NCI-H2171 treated with DMSO at 0.1 percent for 48 hours (cell line): Measurements from ENCODE around the gene PTPN22.

Experiments
- DNase-seq: peaks from one replicate; lab custom pipeline; 2025; lab: John Stamatoyannopoulos, UW

Gene PTPN22

DNA sequence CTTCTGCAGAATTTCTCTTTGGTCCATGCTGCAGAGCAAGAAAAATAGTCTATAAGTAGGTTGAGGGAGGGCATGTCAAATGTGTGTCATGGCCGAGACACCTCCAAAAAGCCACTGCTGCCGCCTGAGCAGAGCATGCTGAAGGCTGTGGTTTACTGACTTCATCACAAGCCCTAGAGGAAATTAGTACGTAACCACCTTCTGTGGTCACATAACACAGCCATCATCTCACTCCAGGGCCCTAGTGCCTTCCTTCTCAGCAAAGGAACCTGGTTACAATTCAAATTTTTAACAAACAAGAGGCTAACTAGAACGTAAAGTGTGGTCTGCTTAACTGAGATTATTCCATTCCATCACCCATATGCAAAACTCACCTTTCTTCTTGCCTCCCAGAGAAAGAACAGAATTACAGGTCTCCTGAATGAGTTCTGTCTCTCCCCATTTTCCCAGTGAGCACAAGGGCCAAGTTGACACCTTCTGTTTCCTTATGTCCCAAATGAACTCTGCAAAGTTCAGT, at the start of gene PTPN22:
Gene PTPN22, minus strand, starts transcription at position 116 of the 517 bp plus-strand sequence.
- no peak for DNase-seq

DNA sequence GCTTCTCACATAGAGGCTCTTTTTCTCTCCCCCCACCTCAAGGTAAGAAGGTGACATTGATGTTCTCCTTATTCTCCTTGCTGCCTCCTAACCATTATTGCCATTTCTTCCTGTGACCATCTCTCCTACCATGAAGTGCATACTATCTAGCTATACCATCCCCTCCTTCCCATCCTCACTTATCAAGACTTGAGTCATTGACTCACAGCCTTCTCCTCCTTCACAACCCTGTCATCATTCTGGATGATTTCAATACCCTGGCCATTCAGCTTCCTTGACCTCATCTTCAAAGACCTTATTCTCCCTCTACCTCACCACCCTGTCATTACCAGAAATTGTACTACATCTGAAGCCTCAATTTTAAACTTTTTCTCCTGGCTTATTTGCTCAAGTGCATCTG, 46.7 kb upstream of the PTPN22 start:
- DNase-seq = no peak

DNA sequence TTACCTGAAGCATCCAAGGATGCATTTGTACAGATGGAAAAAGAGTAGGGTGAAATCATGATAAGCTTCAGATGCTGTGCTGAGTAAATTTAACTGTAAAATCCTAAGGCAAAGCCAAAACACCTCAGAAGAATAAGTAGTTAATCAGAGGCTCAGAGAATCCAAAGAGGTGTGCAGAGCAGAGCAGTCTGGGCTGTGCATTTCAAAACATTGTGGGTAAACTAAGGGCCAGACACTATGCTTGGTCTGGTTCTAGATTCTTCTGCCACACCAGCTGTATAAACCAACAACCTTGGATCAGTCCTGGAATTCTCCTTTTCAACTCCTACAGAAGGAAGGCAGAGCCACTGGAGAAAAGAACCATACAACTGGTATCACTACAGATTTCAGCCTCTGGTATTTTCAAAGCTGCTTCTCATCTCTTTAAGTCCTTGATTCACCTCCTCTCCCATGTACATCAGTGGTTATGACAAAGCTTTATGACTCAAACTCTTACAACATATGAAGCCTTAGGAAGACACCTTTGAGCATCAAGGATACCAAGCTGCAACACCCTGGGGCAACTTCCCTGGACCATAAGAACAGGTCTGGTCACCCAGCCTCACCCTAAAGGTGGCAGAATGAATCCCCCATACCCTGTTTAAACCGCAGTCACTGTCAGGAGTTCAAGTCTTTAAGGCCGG, 46.0 kb upstream of the PTPN22 start:
- no peak for DNase-seq

GRCh38 chr1:113916974-113917373, 45.5 kb upstream of the PTPN22 start:
- DNase-seq = no peak

- peak; percentile 55 for DNase-seq
Observed at GRCh38 chr1:113913887-113914664, 42.6 kb upstream of the PTPN22 start.

- DNase-seq = no peak
Observed at GRCh38 chr1:113913312-113913668, 41.8 kb upstream of the PTPN22 start.

DNA sequence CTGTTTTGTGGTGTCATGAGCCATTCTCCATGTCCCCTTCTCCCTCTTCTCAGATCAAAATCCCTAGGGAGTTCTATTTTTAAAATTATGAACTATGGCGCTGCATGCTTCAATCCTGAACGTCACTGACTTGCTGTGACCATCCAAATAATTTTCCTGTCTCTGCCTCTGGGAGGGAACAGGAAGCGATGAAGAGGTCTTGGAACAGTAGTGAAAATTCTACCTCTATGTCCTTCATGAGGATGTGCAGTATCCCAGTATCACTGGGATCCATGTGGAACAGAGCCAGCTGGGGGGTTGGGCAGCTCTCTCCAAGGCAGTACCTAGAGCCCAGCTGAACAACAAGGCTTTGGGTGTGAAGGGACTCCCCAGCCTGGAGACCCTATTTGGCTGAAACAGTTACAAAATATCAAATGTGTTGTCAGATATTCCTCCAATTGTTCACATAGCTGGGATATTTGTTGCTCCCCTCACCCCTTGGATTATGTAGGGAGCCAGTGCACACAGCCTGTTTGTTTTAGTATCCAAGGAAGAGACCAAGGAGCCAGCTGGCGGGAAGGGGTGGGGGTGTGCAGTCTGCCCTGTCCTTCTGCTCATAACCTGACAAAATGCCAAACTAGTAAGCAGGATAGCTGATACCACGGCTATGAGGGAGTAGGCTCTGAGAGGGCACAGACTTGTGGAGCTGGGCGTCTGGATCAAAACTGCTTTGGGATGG, 41.2 kb upstream of the PTPN22 start:
- DNase-seq = peak; percentile 98

- DNase-seq = peak; percentile 52
Observed at GRCh38 chr1:113905435-113905861, 33.9 kb upstream of the PTPN22 start.

DNA sequence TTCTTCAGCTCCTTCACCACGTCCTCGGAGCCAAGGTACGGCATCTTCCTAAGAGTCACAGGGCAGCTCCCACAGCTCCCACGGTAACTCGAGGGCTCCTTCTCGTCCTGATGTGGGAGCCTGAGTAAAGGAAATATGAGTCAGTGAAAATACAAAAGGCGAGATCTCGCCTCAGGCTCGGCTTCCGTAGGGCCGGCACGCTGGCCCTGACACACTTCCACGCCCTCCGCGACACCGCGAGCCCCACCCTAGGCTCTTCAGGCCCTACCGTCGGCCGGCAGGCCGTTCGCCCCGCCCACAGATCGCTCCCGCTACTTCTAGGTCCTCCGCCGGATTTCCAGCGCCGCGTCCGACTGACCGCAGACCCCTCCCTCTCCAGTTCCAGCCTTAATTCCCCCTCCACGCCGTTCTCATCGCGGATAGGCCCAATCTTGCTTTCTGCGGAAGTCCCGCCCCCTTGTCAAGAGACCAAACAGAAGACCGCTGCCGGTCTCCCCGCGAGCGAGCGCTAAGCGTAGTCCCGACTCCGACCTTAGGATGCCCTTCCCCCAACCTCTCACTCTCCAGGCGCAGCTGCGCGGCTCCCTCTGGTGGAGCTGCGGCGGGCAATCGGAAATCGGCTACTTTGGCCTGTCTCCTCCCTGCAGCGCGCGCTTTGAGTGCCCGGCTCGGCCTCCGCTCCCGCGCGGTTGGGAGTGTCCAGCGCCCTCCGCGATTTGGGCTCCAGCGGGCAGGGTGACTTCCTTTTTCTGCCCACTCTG, 33.3 kb upstream of the PTPN22 start, which contains the start of the genes AP4B1 and DCLRE1B:
Gene AP4B1, minus strand, starts transcription at position 126 of the 761 bp plus-strand sequence. Its CDS starts 82 bp downstream, at position 44.
Gene DCLRE1B, plus strand, starts transcription at position 653 of the 761 bp plus-strand sequence. CDS start 261 bp downstream, outside the sequence.
- DNase-seq = peak; percentile 99

- no peak for DNase-seq
Observed at GRCh38 chr1:113904293-113904673, 32.8 kb upstream of the PTPN22 start.

GRCh38 chr1:113903501-113904292, 32.2 kb upstream of the PTPN22 start:
- peak; percentile 40 for DNase-seq

DNA sequence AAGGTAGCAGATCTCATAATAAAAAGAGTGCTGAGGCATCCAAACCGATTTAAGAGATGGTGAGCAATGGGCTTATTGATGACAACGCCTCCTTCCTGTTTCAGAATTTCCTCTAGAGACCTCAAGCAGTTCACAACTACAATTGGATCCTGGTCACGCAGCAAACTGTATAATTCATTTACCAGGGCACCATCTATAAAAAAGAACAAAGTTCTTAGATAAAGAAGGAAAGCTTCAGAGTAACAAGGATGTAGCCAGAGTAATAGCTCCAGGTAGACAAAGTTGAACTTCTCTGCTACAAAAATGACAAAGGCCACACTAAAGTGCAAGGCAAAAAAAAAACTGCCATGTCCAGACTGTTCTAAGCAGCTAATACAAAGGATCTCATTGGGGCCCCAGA, 29.7 kb upstream of the PTPN22 start:
- no peak for DNase-seq

DNA sequence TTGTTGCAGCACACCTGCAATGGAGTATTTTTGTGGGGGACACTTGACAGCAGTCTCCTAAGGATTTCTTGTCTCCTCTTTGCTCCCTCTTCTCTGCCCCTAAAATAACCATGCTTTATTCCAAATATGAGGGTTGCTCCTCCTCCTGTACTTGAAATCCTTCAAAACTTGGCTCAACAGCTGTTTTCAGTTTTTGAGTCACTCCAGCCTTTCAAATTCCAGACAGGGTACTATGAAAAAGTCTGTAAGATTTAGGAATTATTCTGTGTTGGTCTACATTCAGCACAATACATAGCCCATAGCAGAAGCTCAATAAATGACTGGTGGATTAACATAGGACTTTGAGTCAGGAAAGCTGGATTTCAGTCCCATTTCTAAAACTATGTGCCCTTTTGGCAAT, 27.6 kb upstream of the PTPN22 start:
- DNase-seq = no peak

- DNase-seq = no peak
Observed at GRCh38 chr1:113898241-113898814, 26.8 kb upstream of the PTPN22 start.

DNA sequence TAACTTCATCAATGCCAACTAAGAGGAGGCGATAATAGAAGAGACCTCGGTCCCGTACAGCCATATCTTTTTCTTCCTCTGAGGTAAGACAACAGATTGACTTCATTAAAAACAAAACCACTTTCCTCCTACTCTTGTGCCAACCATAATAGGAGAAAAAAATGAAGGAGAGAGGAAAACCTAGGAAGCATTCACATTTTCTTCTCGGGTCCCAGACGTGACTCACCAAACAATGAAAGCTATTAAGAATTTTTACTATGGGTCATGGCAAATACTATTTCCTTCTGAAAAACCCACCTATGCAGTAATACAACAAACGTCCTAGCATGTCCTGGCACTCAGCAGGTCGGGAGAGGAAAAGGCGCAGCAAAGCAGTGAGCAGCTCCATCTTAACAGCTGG, 24.4 kb upstream of the PTPN22 start:
- no peak for DNase-seq

DNA sequence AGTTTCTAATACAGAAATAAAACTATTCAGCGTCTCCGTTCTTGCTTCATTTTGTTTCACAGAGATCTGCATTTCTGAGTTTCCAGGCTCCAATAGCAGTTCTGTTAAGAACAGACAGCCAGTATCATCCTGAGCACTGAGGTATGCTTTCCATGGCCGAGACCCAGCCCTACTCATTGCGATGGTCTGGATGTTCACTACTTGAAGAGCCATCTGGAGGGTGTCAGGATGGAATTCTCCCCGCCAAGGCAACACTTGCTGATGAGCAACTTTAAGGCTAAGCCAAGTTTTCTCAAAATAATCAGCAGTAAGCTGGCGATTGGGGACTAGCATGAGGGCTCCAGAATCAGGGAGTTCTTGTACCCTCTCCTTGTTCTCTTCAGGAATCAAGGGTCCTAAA, 23.6 kb upstream of the PTPN22 start:
- no peak for DNase-seq

GRCh38 chr1:113893267-113893666, 21.8 kb upstream of the PTPN22 start:
- DNase-seq = no peak

DNA sequence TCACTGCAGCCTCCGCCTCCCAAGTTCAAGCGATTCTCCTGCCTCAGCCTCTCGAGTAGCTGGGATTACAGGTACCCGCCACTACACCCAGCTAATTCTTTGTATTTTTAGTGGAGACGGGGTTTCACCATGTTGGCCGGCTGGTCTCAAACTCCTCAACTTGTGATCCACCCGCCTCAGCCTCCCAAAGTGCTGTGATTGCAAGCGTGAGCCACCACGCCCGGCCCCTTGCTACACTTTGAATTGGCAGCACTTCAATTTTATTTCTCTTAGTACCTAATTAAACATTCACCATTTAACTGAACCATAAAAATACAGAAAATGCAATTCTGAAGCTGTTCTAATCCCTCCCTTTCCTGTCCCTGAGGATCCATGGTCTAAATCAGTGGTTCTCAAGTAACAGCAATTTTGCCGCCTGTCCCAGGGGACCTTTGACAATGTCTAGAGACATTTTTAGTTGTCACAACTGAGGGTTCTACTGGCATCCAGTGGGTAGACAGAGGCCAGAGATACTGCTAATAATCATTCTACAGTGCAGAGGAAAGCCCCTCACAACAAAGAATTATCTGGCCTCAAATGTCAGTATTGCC, 20.2 kb upstream of the PTPN22 start:
- no peak for DNase-seq

GRCh38 chr1:113890816-113891215, 19.3 kb upstream of the PTPN22 start:
- DNase-seq = no peak
